Measurements from ENCODE around the gene CFAP74.
"Not testable (repeated sequence)": the region's sequence is repeated elsewhere in the genome, so short reads cannot be mapped to it uniquely, and the experiment has no call there.

CFAP74 gene

GRCh38 chr1:1894354-1895059 is 109.1 kb downstream of the CFAP74 start:
- peak overlapping the region; percentile 77 for H3K27ac Mint-ChIP-seq
- no peak for ATAC-seq
- H3K4me1 Mint-ChIP-seq, result peaks cover 54% of the 10 kb centered on the region
- H3K27me3 Mint-ChIP-seq, result no peaks in the 10 kb centered on the region
- peak overlapping the region; percentile 41 for H3K4me3 Mint-ChIP-seq
- no peaks in the 10 kb centered on the region for H3K9me3 Mint-ChIP-seq
- H3K36me3 Mint-ChIP-seq, result no peaks in the 10 kb centered on the region

- Mint-ChIP-seq H3K27ac (no peak overlapping the region), H3K27me3 (no peaks in the 10 kb centered on the region), H3K9me3 (no peaks in the 10 kb centered on the region), H3K4me1 (peaks cover 58% of the 10 kb centered on the region), H3K4me3 (no peak overlapping the region), H3K36me3 (no peaks in the 10 kb centered on the region)
- no peak for ATAC-seq
Measured at GRCh38 chr1:1893997-1894353, 109.6 kb downstream of the CFAP74 start.

- peak overlapping the region; percentile 54 for H3K4me3 Mint-ChIP-seq
- no peaks in the 10 kb centered on the region for H3K9me3 Mint-ChIP-seq
- H3K27ac Mint-ChIP-seq, result peak overlapping the region; percentile 89
- peaks cover 64% of the 10 kb centered on the region for H3K4me1 Mint-ChIP-seq
- no peak for ATAC-seq
- no peaks in the 10 kb centered on the region for H3K36me3 Mint-ChIP-seq
- H3K27me3 Mint-ChIP-seq, result no peaks in the 10 kb centered on the region
Measured at GRCh38 chr1:1893291-1893985, 110.1 kb downstream of the CFAP74 start.

GRCh38 chr1:1892763-1893120 is 110.8 kb downstream of the CFAP74 start:
- peak overlapping the region; percentile 89 for H3K27ac Mint-ChIP-seq
- H3K36me3 Mint-ChIP-seq, result no peaks in the 10 kb centered on the region
- H3K9me3 Mint-ChIP-seq, result no peaks in the 10 kb centered on the region
- ATAC-seq, result no peak
- H3K27me3 Mint-ChIP-seq, result no peaks in the 10 kb centered on the region
- peaks cover 71% of the 10 kb centered on the region for H3K4me1 Mint-ChIP-seq
- peak overlapping the region; percentile 93 for H3K4me3 Mint-ChIP-seq

GRCh38 chr1:1892079-1892762 is 111.4 kb downstream of the CFAP74 start:
- no peaks in the 10 kb centered on the region for H3K27me3 Mint-ChIP-seq
- peaks cover 71% of the 10 kb centered on the region for H3K4me1 Mint-ChIP-seq
- no peaks in the 10 kb centered on the region for H3K36me3 Mint-ChIP-seq
- no peaks in the 10 kb centered on the region for H3K9me3 Mint-ChIP-seq
- no peak for ATAC-seq
- peak overlapping the region; percentile 93 for H3K4me3 Mint-ChIP-seq
- peak overlapping the region; percentile 89 for H3K27ac Mint-ChIP-seq

- Mint-ChIP-seq H3K4me3 (peak overlapping the region; percentile 93), H3K4me1 (peaks cover 71% of the 10 kb centered on the region), H3K9me3 (no peaks in the 10 kb centered on the region), H3K36me3 (no peaks in the 10 kb centered on the region), H3K27ac (peak overlapping the region; percentile 89), H3K27me3 (no peaks in the 10 kb centered on the region)
- peak; percentile 58 for ATAC-seq
Measured at GRCh38 chr1:1891349-1892078, 112.1 kb downstream of the CFAP74 start.

- Mint-ChIP-seq H3K9me3 (no peaks in the 10 kb centered on the region), H3K4me3 (peak within 1 kb of the TSS; percentile 93), H3K4me1 (peaks cover 70% of the 10 kb centered on the region), H3K27me3 (no peaks in the 10 kb centered on the region), H3K36me3 (no peaks in the 10 kb centered on the region), H3K27ac (peak within 1 kb of the TSS; percentile 89)
- peak; percentile 85 for ATAC-seq
Measured at GRCh38 chr1:1890506-1891348, 112.9 kb downstream of the CFAP74 start, which contains the start of gene GNB1. TSS of gene GNB1 (minus strand) at chr1:1891087. CDS start at chr1:1825453, 65,634 bp downstream.

GRCh38 chr1:1889847-1890505 is 113.6 kb downstream of the CFAP74 start:
- H3K36me3 Mint-ChIP-seq, result no peaks in the 10 kb centered on the region
- peaks cover 63% of the 10 kb centered on the region for H3K4me1 Mint-ChIP-seq
- ATAC-seq, result peak; percentile 69
- no peaks in the 10 kb centered on the region for H3K27me3 Mint-ChIP-seq
- H3K4me3 Mint-ChIP-seq, result peak overlapping the region; percentile 83
- peak overlapping the region; percentile 89 for H3K27ac Mint-ChIP-seq
- H3K9me3 Mint-ChIP-seq, result no peaks in the 10 kb centered on the region

- ATAC-seq, result no peak
- H3K4me3 Mint-ChIP-seq, result peak overlapping the region; percentile 83
- no peaks in the 10 kb centered on the region for H3K9me3 Mint-ChIP-seq
- peak overlapping the region; percentile 89 for H3K27ac Mint-ChIP-seq
- H3K27me3 Mint-ChIP-seq, result no peaks in the 10 kb centered on the region
- H3K36me3 Mint-ChIP-seq, result no peaks in the 10 kb centered on the region
- peaks cover 62% of the 10 kb centered on the region for H3K4me1 Mint-ChIP-seq
Measured at GRCh38 chr1:1889090-1889750, 114.4 kb downstream of the CFAP74 start.

GRCh38 chr1:1883890-1884289 is 119.7 kb downstream of the CFAP74 start:
- H3K4me3 Mint-ChIP-seq, ATAC-seq: not testable (repeated sequence)

GRCh38 chr1:1883092-1883873 is 120.3 kb downstream of the CFAP74 start:
- no peak for ATAC-seq
- Mint-ChIP-seq H3K36me3 (peaks cover 9% of the 10 kb centered on the region), H3K27me3 (no peaks in the 10 kb centered on the region), H3K4me1 (peaks cover 77% of the 10 kb centered on the region), H3K27ac (peak overlapping the region; percentile 75), H3K9me3 (no peaks in the 10 kb centered on the region), H3K4me3 (no peak overlapping the region)

More at GRCh38 chr1:1883890-1884289, 119.7 kb downstream of the CFAP74 start:
- not testable (repeated sequence) for H3K9me3 Mint-ChIP-seq, H3K36me3 Mint-ChIP-seq, H3K27ac Mint-ChIP-seq, H3K27me3 Mint-ChIP-seq
- peaks cover 77% of the 10 kb centered on the region for H3K4me1 Mint-ChIP-seq

GRCh38 chr1:1881727-1882126 is 121.9 kb downstream of the CFAP74 start:
- peaks cover 16% of the 10 kb centered on the region for H3K36me3 Mint-ChIP-seq
- ATAC-seq, result no peak
- no peak overlapping the region for H3K4me3 Mint-ChIP-seq
- peak overlapping the region; percentile 44 for H3K27ac Mint-ChIP-seq
- H3K9me3 Mint-ChIP-seq, result no peaks in the 10 kb centered on the region
- H3K4me1 Mint-ChIP-seq, result peaks cover 76% of the 10 kb centered on the region
- H3K27me3 Mint-ChIP-seq, result no peaks in the 10 kb centered on the region
